Mesodermal cell (in vitro differentiated cells): Measurements from ENCODE around the gene VSTM2B.
"Not testable (repeated sequence)": the region's sequence is repeated elsewhere in the genome, so short reads cannot be mapped to it uniquely, and the experiment has no call there.

Experiments
- H3K27ac ChIP-seq: 2 replicates; pipeline ENCODE4 v1.7.0; 2013; ENCODE audit warnings: mild to moderate bottlenecking, low read depth, low read length, moderate library complexity; ENCODE audit not compliant: severe bottlenecking
- H3K36me3 ChIP-seq: 2 replicates; pipeline ENCODE4 v1.7.1; 2013; ENCODE audit warnings: mild to moderate bottlenecking, low read length, moderate library complexity; ENCODE audit not compliant: control insufficient read depth, insufficient read depth
- H3K4me1 ChIP-seq: one replicate; pipeline ENCODE4 v1.7.1; 2013; ENCODE audit warnings: mild to moderate bottlenecking, low read length; ENCODE audit not compliant: insufficient read depth, control insufficient read depth, poor library complexity, severe bottlenecking
- H3K4me3 ChIP-seq: 2 replicates; pipeline ENCODE4 v1.7.0; 2013; ENCODE audit warnings: low read length, control low read depth, mild to moderate bottlenecking; ENCODE audit not compliant: insufficient read depth, poor library complexity, severe bottlenecking; ENCODE audit errors: extremely low read depth
- H3K9me3 ChIP-seq: 2 replicates; pipeline ENCODE4 v1.7.1; 2013; ENCODE audit warnings: mild to moderate bottlenecking, low read length, moderate library complexity; ENCODE audit not compliant: control insufficient read depth
- WGBS, 2 experiments: methylation state at CpG; one replicate each; pipeline ENCODE4 v1.1.5; 2013; ENCODE audit warnings: missing lambda C conversion rate in 2 of 2; ENCODE audit not compliant: insufficient coverage in 2 of 2; 5-methylcytosine and 5-hydroxymethylcytosine counted together

VSTM2B gene

GRCh38 chr19:29547981-29548380 is 22.2 kb downstream of the VSTM2B start:
- no peaks in the 10 kb centered on the region for H3K36me3 ChIP-seq
- WGBS, 2 experiments, result 78 to 83% methylated on average over 8 of the region's 8 CpGs
- no peaks in the 10 kb centered on the region for H3K9me3 ChIP-seq
- H3K27ac ChIP-seq, result no peak overlapping the region
- no peak overlapping the region for H3K4me3 ChIP-seq
- peaks cover 4% of the 10 kb centered on the region for H3K4me1 ChIP-seq

GRCh38 chr19:29548483-29549085 is 22.8 kb downstream of the VSTM2B start:
- Histone ChIP-seq H3K4me1 (peaks cover 4% of the 10 kb centered on the region), H3K27ac (no peak overlapping the region), H3K4me3 (no peak overlapping the region), H3K36me3 (no peaks in the 10 kb centered on the region), H3K9me3 (peaks cover 3% of the 10 kb centered on the region)
- 93 to 98% methylated on average over 8 of the region's 9 CpGs for WGBS, 2 experiments

- peaks cover 4% of the 10 kb centered on the region for H3K9me3 ChIP-seq
- no peaks in the 10 kb centered on the region for H3K36me3 ChIP-seq
- WGBS, 2 experiments, result 79 to 84% methylated on average over 5 to 7 of the region's 9 CpGs
These were observed 23.6 kb downstream of the VSTM2B start for GRCh38 chr19:29549105-29550070.

GRCh38 chr19:29550896-29551295 is 25.1 kb downstream of the VSTM2B start:
- peaks cover 4% of the 10 kb centered on the region for H3K9me3 ChIP-seq
- H3K4me3 ChIP-seq, result no peak overlapping the region

More at GRCh38 chr19:29549105-29550070, 23.6 kb downstream of the VSTM2B start:
- H3K4me3 ChIP-seq, result no peak overlapping the region
- no peak overlapping the region for H3K27ac ChIP-seq
- H3K4me1 ChIP-seq, result peaks cover 4% of the 10 kb centered on the region

GRCh38 chr19:29551774-29552173 is 26.0 kb downstream of the VSTM2B start:
- Histone ChIP-seq H3K4me1 (peaks cover 4% of the 10 kb centered on the region), H3K36me3 (no peaks in the 10 kb centered on the region), H3K27ac (no peak overlapping the region), H3K9me3 (peaks cover 4% of the 10 kb centered on the region), H3K4me3 (no peak overlapping the region)
- 86 to 90% methylated on average over 3 of the region's 3 CpGs for WGBS, 2 experiments

More at GRCh38 chr19:29550896-29551295, 25.1 kb downstream of the VSTM2B start:
- WGBS, 2 experiments, result 87 to 96% methylated on average over 3 to 5 of the region's 5 CpGs
- Histone ChIP-seq H3K27ac (no peak overlapping the region), H3K36me3 (no peaks in the 10 kb centered on the region), H3K4me1 (peaks cover 4% of the 10 kb centered on the region)

- Histone ChIP-seq H3K9me3 (peaks cover 4% of the 10 kb centered on the region), H3K4me3 (no peak overlapping the region), H3K27ac (no peak overlapping the region), H3K36me3 (no peaks in the 10 kb centered on the region), H3K4me1 (no peaks in the 10 kb centered on the region)
- 76 to 89% methylated on average over 6 of the region's 6 CpGs for WGBS, 2 experiments
These were observed 26.9 kb downstream of the VSTM2B start for GRCh38 chr19:29552454-29553280.

GRCh38 chr19:29554149-29554548 is 28.4 kb downstream of the VSTM2B start:
- H3K36me3 ChIP-seq, result no peaks in the 10 kb centered on the region
- H3K4me3 ChIP-seq, result no peak overlapping the region
- H3K27ac ChIP-seq, result no peak overlapping the region
- no peaks in the 10 kb centered on the region for H3K4me1 ChIP-seq
- H3K9me3 ChIP-seq, result peaks cover 4% of the 10 kb centered on the region
- 100% methylated on average over 1 of the region's 1 CpG; no CpG with 5 or more reads in 1 of the 2 experiments for WGBS, 2 experiments

GRCh38 chr19:29559110-29559509 is 33.3 kb downstream of the VSTM2B start:
- 83% methylated on average over 2 of the region's 2 CpGs; no CpG with 5 or more reads in 1 of the 2 experiments for WGBS, 2 experiments
- not testable (repeated sequence) for H3K36me3 ChIP-seq, H3K4me1 ChIP-seq, H3K27ac ChIP-seq, H3K9me3 ChIP-seq, H3K4me3 ChIP-seq

- Histone ChIP-seq H3K36me3 (no peaks in the 10 kb centered on the region), H3K4me3 (no peak overlapping the region), H3K4me1 (no peaks in the 10 kb centered on the region), H3K27ac (no peak overlapping the region), H3K9me3 (no peaks in the 10 kb centered on the region)
- WGBS, 2 experiments, result 65 to 81% methylated on average over 3 to 4 of the region's 4 CpGs
These were observed 33.9 kb downstream of the VSTM2B start for GRCh38 chr19:29559743-29560142.

GRCh38 chr19:29560313-29561075 is 34.7 kb downstream of the VSTM2B start:
- Histone ChIP-seq H3K27ac (no peak overlapping the region), H3K36me3 (no peaks in the 10 kb centered on the region), H3K4me1 (no peaks in the 10 kb centered on the region), H3K9me3 (no peaks in the 10 kb centered on the region), H3K4me3 (no peak overlapping the region)
- WGBS, 2 experiments, result 80 to 81% methylated on average over 3 to 5 of the region's 6 CpGs
